Measurements from ENCODE around the gene GLYATL1.

- TF ChIP-seq GATA2 (IDR thresholded peaks at IDR 0.05; ENCODE audit: low read depth, low read length) (no peak), GATA3 (IDR thresholded peaks at IDR 0.05; ENCODE audit: low read depth, low read length) (no peak)
Observed at GRCh38 chr11:58922479-58922878, 16.8 kb upstream of the GLYATL1 start.
